K562 (cell line): ENCODE measurements around the gene PHLDB3. TPM values are rescaled to one million over a fixed set of nuclear protein-coding genes. Genes with fewer than 3 reads are reported as not detected.

Source experiments
- ATF1 ChIP-seq, 2 experiments: fragments of 450-650 bp in 1 of 2; IDR thresholded peaks; 2 replicates each; pipeline ENCODE4 v1.6.1; 2016; ENCODE audit warnings: missing compliant biosample characterization in 1 of 2, missing genetic modification characterization in 1 of 2
- ATF7 ChIP-seq: fragments of 450-650 bp; IDR thresholded peaks from 2 replicates; pipeline ENCODE4 v1.7.1; 2014; ENCODE audit warnings: mild to moderate bottlenecking, moderate library complexity
- BHLHE40 ChIP-seq: IDR thresholded peaks from 2 replicates; pipeline ENCODE4 v1.6.1; 2011; ENCODE audit warnings: low read length, improper control_type of control experiment
- C11orf30 ChIP-seq: fragments of 450-650 bp; IDR thresholded peaks from 2 replicates; pipeline ENCODE4 v1.6.1; 2016; ENCODE audit warnings: low read depth, mild to moderate bottlenecking
- CREB5 ChIP-seq: fragments of 250-450 bp; sonication (Bioruptor Pico); IDR thresholded peaks from 2 replicates; pipeline ENCODE4 v1.5.0; 2020; ENCODE audit warnings: mild to moderate bottlenecking
- ESRRA ChIP-seq: fragments of 450-650 bp; IDR thresholded peaks from 2 replicates; pipeline ENCODE4 v1.6.1; 2014; ENCODE audit warnings: low read depth, mild to moderate bottlenecking, moderate library complexity, borderline replicate concordance
- GMEB1 ChIP-seq: fragments of 250-450 bp; sonication (Bioruptor Pico); IDR thresholded peaks from 2 replicates; pipeline ENCODE4 v1.4.0; 2020; ENCODE audit warnings: mild to moderate bottlenecking
- HDAC1 ChIP-seq, 2 experiments: fragments of 450-650 bp; IDR thresholded peaks; 2 replicates each; pipeline ENCODE4 v1.6.1; 2016 to 2017; ENCODE audit warnings: inconsistent platforms in 1 of 2, mild to moderate bottlenecking in 1 of 2, moderate library complexity in 1 of 2
- HDAC6 ChIP-seq: IDR thresholded peaks from 2 replicates; pipeline ENCODE4 v1.6.1; 2012; ENCODE audit warnings: low read depth, mild to moderate bottlenecking, control low read depth, inconsistent platforms, low read length, moderate library complexity
- MAFF ChIP-seq: IDR thresholded peaks from 2 replicates; pipeline ENCODE4 v1.6.1; 2012; ENCODE audit warnings: low read length, improper control_type of control experiment
- MYNN ChIP-seq, 2 experiments: sonication (generic); formaldehyde crosslinking in 1 of 2; IDR thresholded peaks; 2 replicates each; pipeline versions ENCODE4 v1.5.0 to v1.6.1; 2016 to 2020; ENCODE audit warnings: antibody characterized with exemption in 1 of 2, missing genetic modification reagents in 1 of 2
- NEUROD1 ChIP-seq: fragments of 150-350 bp; IDR thresholded peaks from 2 replicates; pipeline ENCODE4 v1.6.1; 2014; ENCODE audit warnings: borderline replicate concordance, low read length, low read depth; ENCODE audit not compliant: partially characterized antibody
- POLR2AphosphoS2 ChIP-seq: IDR thresholded peaks from 2 replicates; pipeline ENCODE4 v1.6.1; 2012; ENCODE audit warnings: low read length, improper control_type of control experiment
- RUNX1 ChIP-seq: sonication (generic); IDR thresholded peaks from 2 replicates; pipeline ENCODE4 v1.6.1; 2016; ENCODE audit warnings: antibody characterized with exemption, low read depth
- SAFB ChIP-seq: fragments of 200-400 bp; formaldehyde crosslinking; IDR thresholded peaks from 2 replicates; pipeline ENCODE4 v1.6.1; 2017; ENCODE audit warnings: low read depth, low read length, borderline replicate concordance
- TAF9B ChIP-seq: fragments of 450-650 bp; IDR thresholded peaks from 2 replicates; pipeline ENCODE4 v1.6.1; 2018; ENCODE audit warnings: mild to moderate bottlenecking; ENCODE audit not compliant: partially characterized antibody
- USF1 ChIP-seq: sonication (generic); formaldehyde crosslinking; IDR thresholded peaks from 2 replicates; pipeline ENCODE4 v1.9.0; 2022; ENCODE audit warnings: mild to moderate bottlenecking, missing genetic modification reagents
- polyA plus RNA-seq, 8 experiments: library from polyadenylated mRNA; depleted of rRNA in 4 of 8; stranded (reverse) in 5 of 8; unstranded in 3 of 8; fragments of >200 nt; fragmentation: Nextera tagmentation in 2 of 8; fragmentation: Illumina TruSeq in 1 of 8; extraction: Ambion mirVana in 2 of 8; extraction: Trizol in 1 of 8; gene quantifications; 2 replicates each; pipeline versions ENCODE4 v1.2.1 to v1.2.3, GENCODE V29; 2011 to 2014; ENCODE audit warnings: inconsistent platforms in 1 of 8, missing spikeins in 1 of 8
- total RNA-seq, 7 experiments: library from RNA; depleted of rRNA in 6 of 7; stranded (reverse); fragments of >200 nt in 6 of 7; fragmentation: Illumina TruSeq in 2 of 7; extraction: Trizol in 2 of 7; gene quantifications; 2 replicates each; pipeline versions ENCODE4 v1.2.1 to v1.2.3, GENCODE V29; 2011 to 2021; ENCODE audit warnings: low replicate concordance in 1 of 7
- TF ChIP-seq, protein P1 (sequence below), 2 experiments: IDR thresholded peaks; 2 replicates each; pipeline ENCODE4 v1.6.1; 2011; ENCODE audit warnings: borderline replicate concordance in 1 of 2, control low read depth in 1 of 2, low read depth in 1 of 2, low read length in 1 of 2, mild to moderate bottlenecking in 1 of 2, mixed read lengths in 1 of 2, moderate library complexity in 1 of 2; ENCODE audit not compliant: insufficient read depth in 1 of 2, insufficient read length in 1 of 2, poor library complexity in 1 of 2, severe bottlenecking in 1 of 2; ENCODE audit errors: extremely low read depth in 1 of 2
- TF ChIP-seq, protein P2 (sequence below): fragments of 150-350 bp; IDR thresholded peaks from 2 replicates; pipeline ENCODE4 v1.6.1; 2014; ENCODE audit warnings: low read depth, mild to moderate bottlenecking, low read length, borderline replicate concordance

The PHLDB3 gene
- total and polyA plus RNA-seq, 9 of the 15 experiments (the other 6 are each of a cell fraction or from before 2014, with no cell fraction given), result 0.04 to 23.5 (median 3.9) TPM

DNA sequence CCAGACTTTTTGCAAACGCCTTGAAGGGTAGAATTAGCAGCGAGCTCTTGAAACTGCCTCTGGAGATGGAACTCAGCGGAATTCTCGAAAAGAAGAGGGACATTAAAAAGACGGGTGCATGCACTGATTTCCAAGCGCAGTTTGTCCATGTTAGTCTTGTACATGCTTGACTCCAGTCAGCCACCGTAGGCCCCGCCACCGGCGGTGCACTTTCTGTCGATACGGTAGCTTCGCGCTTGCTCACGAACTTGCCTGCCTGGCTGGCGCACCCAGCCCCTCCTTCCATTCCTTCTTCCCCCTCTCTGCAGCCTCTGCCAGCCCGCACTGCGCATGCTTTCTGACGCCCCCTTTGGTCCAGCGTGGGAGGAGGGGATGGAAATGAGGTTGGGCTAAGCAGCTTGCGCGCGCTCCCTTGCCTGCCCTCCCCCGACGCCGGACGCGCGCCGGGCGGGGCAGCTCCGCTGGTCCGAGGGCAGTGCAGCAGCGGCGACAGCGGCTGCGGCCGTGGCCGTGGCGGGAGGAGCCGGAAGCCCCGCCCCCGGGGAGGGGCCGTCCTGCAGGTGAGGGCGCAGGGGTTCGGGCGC lies 28.5 kb upstream of the PHLDB3 start, which contains the start of gene ZNF575 (continued):
- TF ChIP-seq HDAC1 (IDR thresholded peaks at IDR 0.05), result peak in 1 of 2 experiments; percentile 66; a peak in 1 of 4 replicates
- no peak for TF ChIP-seq MAFF
- TF ChIP-seq ESRRA, result peak; percentile 31; the same call in 1 of the 2 replicates
- peak; percentile 54; the same call in 1 of the 2 replicates for TF ChIP-seq MYNN (IDR thresholded peaks at IDR 0.05)
- no peak for TF ChIP-seq MYNN (CRISPR knock-in tag; IDR thresholded peaks at IDR 0.05)
- 0 out of 2 replicates have a peak, but pooled peaks have one; percentile 53 for TF ChIP-seq RUNX1
- TF ChIP-seq C11orf30, result no peak
- TF ChIP-seq CREB5 (CRISPR knock-in tag), result no peak
- TF ChIP-seq ATF7, result peak; percentile 72
- TF ChIP-seq, protein P1, sequence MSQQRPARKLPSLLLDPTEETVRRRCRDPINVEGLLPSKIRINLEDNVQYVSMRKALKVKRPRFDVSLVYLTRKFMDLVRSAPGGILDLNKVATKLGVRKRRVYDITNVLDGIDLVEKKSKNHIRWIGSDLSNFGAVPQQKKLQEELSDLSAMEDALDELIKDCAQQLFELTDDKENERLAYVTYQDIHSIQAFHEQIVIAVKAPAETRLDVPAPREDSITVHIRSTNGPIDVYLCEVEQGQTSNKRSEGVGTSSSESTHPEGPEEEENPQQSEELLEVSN (IDR thresholded peaks at IDR 0.05; ENCODE audit: borderline replicate concordance in 1 of 2, extremely low read depth in 1 of 2, insufficient read depth in 1 of 2, insufficient read length in 1 of 2, low read depth in 1 of 2, low read length in 1 of 2, poor library complexity in 1 of 2, severe bottlenecking in 1 of 2), result peak; percentile 21 to 62
- no peak for TF ChIP-seq TAF9B
- TF ChIP-seq, protein P2, sequence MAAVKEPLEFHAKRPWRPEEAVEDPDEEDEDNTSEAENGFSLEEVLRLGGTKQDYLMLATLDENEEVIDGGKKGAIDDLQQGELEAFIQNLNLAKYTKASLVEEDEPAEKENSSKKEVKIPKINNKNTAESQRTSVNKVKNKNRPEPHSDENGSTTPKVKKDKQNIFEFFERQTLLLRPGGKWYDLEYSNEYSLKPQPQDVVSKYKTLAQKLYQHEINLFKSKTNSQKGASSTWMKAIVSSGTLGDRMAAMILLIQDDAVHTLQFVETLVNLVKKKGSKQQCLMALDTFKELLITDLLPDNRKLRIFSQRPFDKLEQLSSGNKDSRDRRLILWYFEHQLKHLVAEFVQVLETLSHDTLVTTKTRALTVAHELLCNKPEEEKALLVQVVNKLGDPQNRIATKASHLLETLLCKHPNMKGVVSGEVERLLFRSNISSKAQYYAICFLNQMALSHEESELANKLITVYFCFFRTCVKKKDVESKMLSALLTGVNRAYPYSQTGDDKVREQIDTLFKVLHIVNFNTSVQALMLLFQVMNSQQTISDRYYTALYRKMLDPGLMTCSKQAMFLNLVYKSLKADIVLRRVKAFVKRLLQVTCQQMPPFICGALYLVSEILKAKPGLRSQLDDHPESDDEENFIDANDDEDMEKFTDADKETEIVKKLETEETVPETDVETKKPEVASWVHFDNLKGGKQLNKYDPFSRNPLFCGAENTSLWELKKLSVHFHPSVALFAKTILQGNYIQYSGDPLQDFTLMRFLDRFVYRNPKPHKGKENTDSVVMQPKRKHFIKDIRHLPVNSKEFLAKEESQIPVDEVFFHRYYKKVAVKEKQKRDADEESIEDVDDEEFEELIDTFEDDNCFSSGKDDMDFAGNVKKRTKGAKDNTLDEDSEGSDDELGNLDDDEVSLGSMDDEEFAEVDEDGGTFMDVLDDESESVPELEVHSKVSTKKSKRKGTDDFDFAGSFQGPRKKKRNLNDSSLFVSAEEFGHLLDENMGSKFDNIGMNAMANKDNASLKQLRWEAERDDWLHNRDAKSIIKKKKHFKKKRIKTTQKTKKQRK, result no peak
- TF ChIP-seq NEUROD1, result peak; percentile 45
- TF ChIP-seq GMEB1 (CRISPR knock-in tag), result peak; percentile 45; the same call in 1 of the 2 replicates
- no peak for TF ChIP-seq HDAC6
- TF ChIP-seq USF1 (CRISPR knock-in tag), result no peak
- TF ChIP-seq SAFB, result no peak
- TF ChIP-seq ATF1 (CRISPR knock-in tag; IDR thresholded peaks at IDR 0.05), result no peak
- TF ChIP-seq ATF1 (tag; IDR thresholded peaks at IDR 0.05), result peak; percentile 61
- no peak for TF ChIP-seq BHLHE40
- no peak; the same call in 1 of the 2 replicates for TF ChIP-seq POLR2AphosphoS2
